CD14-positive monocyte (primary cell): ENCODE data around the gene MCOLN2. TPM values are rescaled to one million over a fixed set of nuclear protein-coding genes. Genes with fewer than 3 reads are reported as not detected.

ENCODE experiments used
- DNase-seq, 3 donors: peaks; one replicate each; pipeline ENCODE4 v3.0.0-alpha.2; 2011 to 2022
- H2AFZ ChIP-seq: 2 replicates; pipeline ENCODE4 v1.6.0; 2012; ENCODE audit warnings: mild to moderate bottlenecking, low read depth, low read length, inconsistent platforms; ENCODE audit not compliant: insufficient read depth, poor library complexity, severe bottlenecking
- H3K27ac ChIP-seq, 2 donors: 1 replicate in 1 of 2; 2 replicates in 1 of 2; pipeline ENCODE4 v1.5.1; 2012 to 2013; ENCODE audit warnings: low read length in 2 of 2, control low read depth in 1 of 2, inconsistent platforms in 1 of 2, low read depth in 1 of 2, mild to moderate bottlenecking in 1 of 2
- H3K27me3 ChIP-seq, 2 donors: one replicate each; pipeline versions ENCODE4 v1.6.0 to v1.6.1; 2011 to 2013; ENCODE audit warnings: low read length in 2 of 2; ENCODE audit not compliant: control insufficient read depth in 2 of 2, insufficient read depth in 2 of 2
- H3K36me3 ChIP-seq, 2 donors: replicated peaks in 1 of 2; 1 replicate in 1 of 2; 2 replicates in 1 of 2; pipeline versions ENCODE4 v1.5.1 to v1.6.1; 2012 to 2013; ENCODE audit warnings: low read length in 2 of 2, control low read depth in 1 of 2, inconsistent platforms in 1 of 2, mild to moderate bottlenecking in 1 of 2; ENCODE audit not compliant: insufficient read depth in 2 of 2, control insufficient read depth in 1 of 2
- H3K4me1 ChIP-seq, 2 donors: 1 replicate in 1 of 2; 2 replicates in 1 of 2; pipeline versions ENCODE4 v1.5.1 to v1.6.1; 2012 to 2013; ENCODE audit warnings: low read length in 2 of 2, control low read depth in 1 of 2, inconsistent platforms in 1 of 2, mild to moderate bottlenecking in 1 of 2, moderate library complexity in 1 of 2; ENCODE audit not compliant: insufficient read depth in 2 of 2, control insufficient read depth in 1 of 2
- H3K4me2 ChIP-seq: replicated peaks from 2 replicates; pipeline ENCODE3; 2012; ENCODE audit warnings: low read length, moderate library complexity, mild to moderate bottlenecking; ENCODE audit not compliant: poor library complexity, severe bottlenecking; ENCODE audit errors: extremely low read depth
- H3K4me3 ChIP-seq, 3 experiments: fragments of 200-600 bp in 1 of 3; sonication (generic) in 1 of 3; replicated peaks in 1 of 3; 1 replicate in 2 of 3; 2 replicates in 1 of 3; pipeline ENCODE4 v1.5.1; 2011 to 2013; ENCODE audit warnings: low read length in 3 of 3, mild to moderate bottlenecking in 3 of 3, control low read depth in 2 of 3, low read depth in 2 of 3, inconsistent platforms in 1 of 3, moderate library complexity in 1 of 3
- H3K79me2 ChIP-seq: 2 replicates; pipeline ENCODE4 v1.6.0; 2012; ENCODE audit warnings: mild to moderate bottlenecking, control low read depth, inconsistent platforms, low read length, moderate library complexity; ENCODE audit not compliant: insufficient read depth
- H3K9ac ChIP-seq: 2 replicates; pipeline ENCODE4 v1.6.0; 2017; ENCODE audit warnings: low read length, mild to moderate bottlenecking; ENCODE audit not compliant: insufficient read depth, poor library complexity, severe bottlenecking
- H3K9me3 ChIP-seq, 2 donors: replicated peaks in 1 of 2; 1 replicate in 1 of 2; 2 replicates in 1 of 2; pipeline versions ENCODE4 v1.5.1 to v1.6.1; 2012 to 2013; ENCODE audit warnings: low read length in 2 of 2, control low read depth in 1 of 2; ENCODE audit not compliant: control insufficient read depth in 1 of 2, insufficient read depth in 1 of 2
- H4K20me1 ChIP-seq: 2 replicates; pipeline ENCODE4 v1.6.0; 2012; ENCODE audit warnings: mild to moderate bottlenecking, low read length, control low read depth, moderate library complexity; ENCODE audit not compliant: insufficient read depth
- H3K27ac Mint-ChIP-seq, 7 donors: one replicate each; pipeline ENCODE4 v1.8.0; 2020; ENCODE audit warnings: mild to moderate bottlenecking in 7 of 7, mixed read lengths in 7 of 7, moderate library complexity in 6 of 7, inconsistent platforms in 2 of 7
- H3K27me3 Mint-ChIP-seq, 3 donors: one replicate each; pipeline ENCODE4 v1.8.0; 2021 to 2022; ENCODE audit warnings: low read depth in 3 of 3, mild to moderate bottlenecking in 3 of 3, mixed read lengths in 3 of 3, moderate library complexity in 3 of 3, inconsistent platforms in 1 of 3
- H3K36me3 Mint-ChIP-seq, 2 donors: one replicate each; pipeline ENCODE4 v1.8.0; 2020; ENCODE audit warnings: mixed read lengths in 2 of 2, inconsistent platforms in 1 of 2, mild to moderate bottlenecking in 1 of 2
- H3K4me1 Mint-ChIP-seq: one replicate; pipeline ENCODE4 v1.8.0; 2020; ENCODE audit warnings: mild to moderate bottlenecking, mixed read lengths
- H3K4me3 Mint-ChIP-seq, 2 donors: one replicate each; pipeline ENCODE4 v1.8.0; 2020; ENCODE audit warnings: mild to moderate bottlenecking in 2 of 2, mixed read lengths in 2 of 2, moderate library complexity in 1 of 2
- H3K9me3 Mint-ChIP-seq, 7 donors: one replicate each; pipeline ENCODE4 v1.8.0; 2020 to 2022; ENCODE audit warnings: mixed read lengths in 7 of 7, mild to moderate bottlenecking in 6 of 7, moderate library complexity in 6 of 7, inconsistent platforms in 2 of 7
- CTCF ChIP-seq: fragments of 200-600 bp; IDR thresholded peaks from one replicate; pipeline ENCODE4 v1.8.0; 2022; ENCODE audit warnings: antibody characterized with exemption, mild to moderate bottlenecking
- WGBS: methylation state at CpG from one replicate; pipeline ENCODE4 v1.1.5; 2013; ENCODE audit warnings: missing lambda C conversion rate; ENCODE audit not compliant: insufficient coverage; 5-methylcytosine and 5-hydroxymethylcytosine counted together
- intact Hi-C, 2 donors: fragments of 100-400 bp; cut with micrococcal nuclease; formaldehyde crosslinking; loops; one replicate each; pipeline versions ENCODE4 v1.15.0 to v1.15.1; 2023
- polyA plus RNA-seq, 3 donors: library from polyadenylated mRNA; depleted of rRNA in 1 of 3; unstranded in 2 of 3; stranded (reverse) in 1 of 3; fragments of 300-500 nt in 2 of 3; fragments of >200 nt in 1 of 3; fragmentation: Illumina TruSeq in 2 of 3; gene quantifications; 1 replicate in 2 of 3; 2 replicates in 1 of 3; pipeline ENCODE4 v1.2.3, GENCODE V29; 2012 to 2021

The MCOLN2 gene
- polyA plus RNA-seq, 3 donors: 0.51 to 2.7 (median 1.1) TPM

GRCh38 chr1:85024736-85025135 is 27.8 kb upstream of the MCOLN2 start:
- no peaks in the 10 kb centered on the region for H3K9me3 Mint-ChIP-seq
- Histone ChIP-seq H2AFZ (no peak overlapping the region), H3K9ac (no peak overlapping the region), H3K4me3 (no peak overlapping the region), H3K4me2 (no peak overlapping the region), H3K79me2 (no peaks in the 10 kb centered on the region), H4K20me1 (no peaks in the 10 kb centered on the region), H3K9me3 (no peaks in the 10 kb centered on the region), H3K4me1 (no peaks in the 10 kb centered on the region), H3K27ac (no peak overlapping the region), H3K36me3 (no peaks in the 10 kb centered on the region), H3K27me3 (no peaks in the 10 kb centered on the region)
- no peak for DNase-seq
- no peak overlapping the region for H3K4me3 Mint-ChIP-seq
- H3K27me3 Mint-ChIP-seq: peaks cover 0 to 5% (median 0%) of the 10 kb centered on the region in 3 donors
- intact Hi-C loops: no loop called here
- 94% methylated on average over 3 of the region's 3 CpGs for WGBS
- no peaks in the 10 kb centered on the region for H3K4me1 Mint-ChIP-seq
- no peaks in the 10 kb centered on the region for H3K36me3 Mint-ChIP-seq
- no peak for TF ChIP-seq CTCF
- H3K27ac Mint-ChIP-seq: no peak overlapping the region

- Histone ChIP-seq H3K9ac (no peak overlapping the region), H3K4me1 (no peaks in the 10 kb centered on the region), H3K4me3 (no peak overlapping the region), H3K27me3 (no peaks in the 10 kb centered on the region), H4K20me1 (no peaks in the 10 kb centered on the region), H2AFZ (no peak overlapping the region), H3K27ac (no peak overlapping the region), H3K4me2 (no peak overlapping the region), H3K9me3 (no peaks in the 10 kb centered on the region), H3K36me3 (no peaks in the 10 kb centered on the region), H3K79me2 (no peaks in the 10 kb centered on the region)
- Mint-ChIP-seq H3K4me3 (no peak overlapping the region), H3K27me3 (peaks cover 0 to 5% (median 2%) of the 10 kb centered on the region in 3 donors), H3K4me1 (no peaks in the 10 kb centered on the region), H3K9me3 (no peaks in the 10 kb centered on the region), H3K27ac (no peak overlapping the region), H3K36me3 (no peaks in the 10 kb centered on the region)
- TF ChIP-seq CTCF: no peak
- intact Hi-C loops: no loop called here
- DNase-seq: no peak
These were observed 25.8 kb upstream of the MCOLN2 start for GRCh38 chr1:85022700-85023099.
